HG02943 (cell line): ENCODE measurements around the gene CFAP99.

Experiments
- ATAC-seq: cut with Tn5 transposase; IDR thresholded peaks from one replicate; pipeline ENCODE4 v1.9.1; 2021; ENCODE audit warnings: mild to moderate bottlenecking, low read depth, moderate library complexity; ENCODE audit not compliant: unreplicated experiment

Gene CFAP99

DNA sequence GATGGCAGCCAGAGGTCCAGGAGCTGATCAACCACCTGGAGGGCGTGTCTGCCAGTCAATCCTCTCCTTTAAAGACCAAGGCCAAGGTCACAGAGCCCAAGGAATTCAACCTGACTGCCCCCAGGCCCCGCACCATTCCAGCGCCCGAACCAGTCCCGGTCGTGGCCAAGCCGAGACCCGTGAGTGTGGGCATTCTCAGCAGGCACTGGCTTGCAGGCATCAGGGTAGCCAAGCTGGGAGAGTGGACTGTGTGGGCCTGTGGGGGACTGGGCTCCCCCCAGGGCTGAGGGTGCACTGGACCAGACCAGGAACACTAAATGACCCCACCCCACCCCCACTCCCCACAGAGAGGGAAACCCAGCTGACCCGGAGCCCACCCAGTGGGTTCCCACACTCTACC is 26.4 kb downstream of the CFAP99 start:
- no peak for ATAC-seq

DNA sequence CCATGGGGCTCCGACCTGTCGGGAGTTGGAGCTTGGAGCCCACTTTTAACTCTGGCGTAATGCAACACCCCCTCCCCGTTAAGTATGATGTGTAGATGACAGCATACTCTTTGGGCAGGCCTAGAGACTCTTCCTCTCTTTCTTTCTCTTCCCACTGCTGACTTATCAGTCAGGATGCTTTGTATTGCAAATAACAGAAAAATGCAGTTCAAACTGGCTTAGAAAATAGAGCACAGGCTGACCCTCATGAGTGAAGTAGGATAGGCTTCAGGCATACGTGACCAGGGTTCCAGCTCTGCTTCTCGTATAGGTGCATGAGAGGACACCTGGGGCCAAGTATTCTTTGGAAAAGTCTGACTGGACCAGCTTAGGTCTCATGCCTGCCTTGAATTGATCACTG is 26.8 kb downstream of the CFAP99 start:
- no peak for ATAC-seq

DNA sequence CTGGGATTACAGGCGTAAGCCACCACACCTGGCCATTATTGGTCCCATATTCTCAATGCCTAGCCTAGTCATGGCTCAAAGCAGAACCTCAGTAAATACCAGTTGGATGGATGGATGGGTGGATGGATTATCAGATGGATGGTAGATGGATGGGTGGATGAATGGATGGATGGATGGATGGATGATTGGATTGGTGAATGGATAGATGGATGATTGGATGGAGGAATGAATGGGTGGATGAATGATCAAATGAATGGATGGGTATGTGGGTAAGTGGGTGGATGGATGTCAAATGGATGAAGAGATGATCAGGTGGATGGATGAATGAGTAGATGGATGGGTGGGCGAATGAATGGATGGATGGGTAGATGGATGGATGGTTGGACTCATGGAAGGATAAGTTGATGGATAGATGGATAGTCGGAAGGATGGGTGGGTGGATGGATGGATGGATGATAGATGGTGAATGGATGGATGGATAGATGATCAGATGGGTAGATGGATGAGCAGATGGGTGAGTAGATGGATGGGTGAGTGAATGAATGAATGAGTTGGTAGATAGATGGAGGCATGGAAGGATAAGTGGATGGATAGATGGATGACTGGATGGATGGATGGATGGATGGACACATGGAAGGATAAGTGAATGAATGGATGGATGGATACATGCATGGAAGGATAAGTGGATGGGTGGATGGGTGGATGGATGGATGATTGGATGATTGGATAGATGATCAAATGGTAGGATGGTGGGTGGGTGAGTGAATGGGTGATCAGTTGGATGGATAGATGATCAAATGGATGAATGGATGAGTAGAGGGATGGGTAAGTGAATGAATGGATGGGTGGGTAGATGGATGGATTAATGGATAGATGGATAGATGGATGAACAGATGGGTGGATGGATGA is 28.2 kb downstream of the CFAP99 start:
- ATAC-seq = no peak

DNA sequence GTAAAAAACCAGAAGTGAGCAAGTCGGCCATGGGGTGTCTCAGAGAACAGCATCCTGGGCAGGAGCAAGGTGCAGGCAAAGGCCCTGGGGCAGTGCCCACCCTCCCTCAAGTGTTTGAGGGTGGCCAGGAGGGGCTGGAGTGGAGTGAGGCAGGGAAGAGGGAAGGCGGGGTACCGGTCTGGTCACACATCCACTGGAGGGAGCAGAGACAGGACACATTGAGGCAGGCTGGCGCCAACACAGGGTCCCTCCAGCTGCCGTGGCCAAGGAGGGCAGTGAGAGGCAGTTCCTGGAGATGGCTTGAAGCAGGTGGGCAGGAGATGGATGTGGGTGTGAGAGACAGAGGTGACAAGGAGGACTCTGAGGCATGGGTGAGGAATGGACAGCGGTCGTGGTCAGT is 29.8 kb downstream of the CFAP99 start:
- ATAC-seq = no peak

DNA sequence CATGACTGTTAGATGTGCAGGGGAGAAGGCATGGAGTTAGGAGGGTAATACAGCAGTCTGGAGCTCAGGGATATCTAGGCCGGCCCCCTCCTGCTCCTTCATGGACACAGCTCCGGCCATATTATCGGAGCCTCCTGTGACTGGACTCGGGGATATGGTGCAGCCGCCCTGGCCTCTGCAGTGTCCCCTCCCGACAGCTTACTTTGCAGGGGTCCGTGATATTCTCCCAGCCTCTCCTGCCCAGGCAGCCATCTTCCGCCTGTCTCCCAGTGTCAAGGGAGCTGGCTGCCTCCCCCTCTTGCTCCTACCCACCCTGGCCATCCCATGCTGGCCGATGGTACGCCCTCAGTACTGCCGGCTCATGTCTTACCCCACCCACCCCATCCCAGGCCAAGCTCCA is 30.3 kb downstream of the CFAP99 start:
- no peak for ATAC-seq

DNA sequence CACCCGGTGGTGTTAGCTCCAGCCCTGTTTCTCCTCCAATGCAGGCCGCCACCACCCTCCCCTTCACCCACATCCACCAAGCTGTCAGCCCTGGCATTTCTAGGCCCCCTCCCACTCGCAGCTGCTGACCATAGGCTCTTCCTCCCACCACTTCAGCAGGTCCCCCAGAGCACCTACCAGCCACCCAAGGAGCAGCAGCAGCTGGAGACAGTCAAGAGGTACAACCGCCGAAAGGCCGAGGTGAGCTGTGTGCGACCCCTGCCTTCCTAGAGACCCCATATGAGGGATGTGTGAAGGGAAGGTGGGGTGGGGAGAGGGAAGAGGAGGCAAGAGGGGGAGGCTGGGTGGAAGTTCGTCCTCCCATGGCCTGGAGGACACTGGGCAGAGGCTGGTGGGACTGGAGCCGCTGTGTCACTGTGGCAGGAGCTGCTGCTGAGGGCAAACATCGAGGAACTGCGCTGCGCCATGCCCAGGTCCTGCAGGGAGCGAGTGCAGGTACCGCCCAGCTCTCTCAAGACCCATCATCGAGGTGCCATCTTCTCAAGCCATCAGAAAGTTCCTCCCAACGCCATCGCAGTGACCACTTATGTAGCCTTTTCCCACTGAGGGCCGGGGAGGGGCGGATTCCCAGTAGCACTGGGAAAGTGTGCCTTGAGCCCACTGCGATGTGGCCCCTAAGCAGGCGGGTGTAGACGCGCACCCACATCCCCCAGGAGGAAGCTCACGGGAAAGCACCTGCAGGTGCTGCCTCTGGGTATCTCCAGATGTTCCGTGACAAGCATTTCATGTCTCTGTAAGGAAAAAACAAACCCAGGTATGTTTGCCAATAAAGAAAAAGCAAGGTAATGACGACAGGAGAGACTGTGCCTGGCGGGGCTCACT is 31.0 kb downstream of the CFAP99 start:
- no peak for ATAC-seq

DNA sequence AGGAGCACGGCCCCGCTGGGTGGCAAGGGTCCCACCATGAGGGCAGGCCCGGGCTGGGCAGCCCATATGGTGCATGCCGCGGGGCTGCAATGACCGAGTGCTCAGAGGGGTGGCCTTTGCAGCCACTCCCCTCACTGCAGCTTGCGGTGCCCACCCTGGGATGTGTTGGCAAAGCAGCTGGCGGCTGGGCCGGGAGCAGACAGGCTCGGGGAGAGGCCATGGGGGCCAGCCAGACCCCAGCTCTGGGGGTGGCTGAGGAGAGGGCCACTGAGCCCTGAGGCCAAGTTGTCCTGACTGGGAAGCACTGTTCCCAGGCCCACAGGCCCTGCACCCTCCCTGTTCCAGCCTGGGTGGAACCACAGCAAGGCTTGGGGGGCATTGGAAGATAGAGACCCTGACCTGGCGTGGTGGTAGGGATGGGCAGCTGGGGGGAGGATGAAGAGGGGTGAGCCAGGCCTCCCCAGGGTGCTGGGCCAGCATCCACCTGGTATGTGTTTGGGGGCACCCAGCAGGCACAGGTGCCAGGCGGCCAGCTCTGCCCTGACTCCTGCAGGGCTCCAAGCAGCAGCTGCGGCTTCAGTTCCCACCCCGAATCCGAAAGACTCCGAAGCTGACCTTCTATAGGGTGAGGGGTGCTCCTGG is 31.8 kb downstream of the CFAP99 start:
- no peak for ATAC-seq

DNA sequence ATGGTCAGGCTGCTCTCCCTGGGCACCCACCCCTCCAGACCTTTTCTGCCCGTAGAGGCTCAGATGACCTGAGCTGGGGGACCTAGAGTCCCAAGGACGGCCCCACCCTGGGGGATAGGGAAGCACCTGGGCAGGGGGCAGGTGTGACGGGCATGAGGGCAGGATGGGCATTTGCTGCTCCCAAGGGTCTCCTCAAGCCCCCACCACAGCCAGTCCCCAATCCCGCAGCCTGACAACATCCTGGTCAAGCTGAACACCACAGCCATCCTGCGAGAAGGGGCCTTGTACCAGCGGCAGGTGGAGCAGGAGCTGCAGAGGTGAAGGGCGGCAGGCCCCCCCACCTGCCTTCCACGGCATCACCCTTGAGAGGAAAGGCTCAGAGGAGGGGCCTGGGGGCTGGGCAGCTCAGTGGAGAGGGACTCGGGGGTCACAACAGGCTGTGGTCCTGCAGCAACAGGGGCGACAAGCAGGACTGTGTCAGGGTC is 32.3 kb downstream of the CFAP99 start:
- no peak for ATAC-seq

DNA sequence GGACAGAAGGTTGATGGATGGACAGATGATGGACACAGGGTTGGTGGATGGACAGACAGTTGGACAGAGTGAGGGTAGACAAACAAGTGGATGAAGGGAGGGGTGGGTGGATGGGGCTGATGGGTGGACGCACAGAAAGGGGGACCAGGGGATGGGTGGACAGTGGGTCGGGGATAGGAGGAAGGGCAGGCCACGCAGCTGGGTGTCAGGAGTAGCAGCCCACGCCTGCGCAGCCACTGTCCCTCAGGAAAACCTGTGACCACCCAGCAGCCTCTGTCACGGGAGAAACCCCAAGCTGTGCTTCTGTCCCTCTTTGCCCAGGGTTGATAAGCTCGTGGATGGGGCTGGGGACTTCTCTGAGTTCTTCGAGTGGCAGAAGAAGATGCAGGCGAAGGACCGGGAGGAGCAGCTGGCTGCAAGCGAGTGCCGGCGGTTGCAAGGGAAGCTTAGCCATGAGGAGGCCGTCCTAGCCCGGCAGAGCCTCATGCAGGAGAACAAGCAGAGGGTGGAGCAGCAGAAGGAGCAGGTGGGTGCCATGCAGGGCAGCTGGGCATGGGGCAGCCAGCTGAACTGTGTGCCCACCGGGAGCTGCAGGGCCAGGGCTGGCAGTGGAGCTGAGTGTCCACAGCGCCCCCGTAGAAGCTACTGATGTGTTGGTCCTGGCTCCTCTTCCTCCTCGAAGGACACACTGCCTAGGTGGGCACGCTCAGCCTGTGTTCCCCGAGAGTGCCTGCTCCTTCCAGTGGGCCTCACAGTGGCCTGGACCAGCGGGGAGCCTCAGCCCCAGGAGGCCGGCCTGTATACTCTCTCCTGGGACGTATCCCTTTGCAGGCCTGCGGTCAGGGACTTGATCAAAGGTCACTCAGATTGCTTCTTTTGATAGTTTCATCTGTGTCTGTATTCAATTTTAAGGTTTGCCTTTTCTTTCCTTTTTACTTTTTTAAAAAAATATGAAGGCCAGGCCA is 33.3 kb downstream of the CFAP99 start:
- ATAC-seq = no peak

DNA sequence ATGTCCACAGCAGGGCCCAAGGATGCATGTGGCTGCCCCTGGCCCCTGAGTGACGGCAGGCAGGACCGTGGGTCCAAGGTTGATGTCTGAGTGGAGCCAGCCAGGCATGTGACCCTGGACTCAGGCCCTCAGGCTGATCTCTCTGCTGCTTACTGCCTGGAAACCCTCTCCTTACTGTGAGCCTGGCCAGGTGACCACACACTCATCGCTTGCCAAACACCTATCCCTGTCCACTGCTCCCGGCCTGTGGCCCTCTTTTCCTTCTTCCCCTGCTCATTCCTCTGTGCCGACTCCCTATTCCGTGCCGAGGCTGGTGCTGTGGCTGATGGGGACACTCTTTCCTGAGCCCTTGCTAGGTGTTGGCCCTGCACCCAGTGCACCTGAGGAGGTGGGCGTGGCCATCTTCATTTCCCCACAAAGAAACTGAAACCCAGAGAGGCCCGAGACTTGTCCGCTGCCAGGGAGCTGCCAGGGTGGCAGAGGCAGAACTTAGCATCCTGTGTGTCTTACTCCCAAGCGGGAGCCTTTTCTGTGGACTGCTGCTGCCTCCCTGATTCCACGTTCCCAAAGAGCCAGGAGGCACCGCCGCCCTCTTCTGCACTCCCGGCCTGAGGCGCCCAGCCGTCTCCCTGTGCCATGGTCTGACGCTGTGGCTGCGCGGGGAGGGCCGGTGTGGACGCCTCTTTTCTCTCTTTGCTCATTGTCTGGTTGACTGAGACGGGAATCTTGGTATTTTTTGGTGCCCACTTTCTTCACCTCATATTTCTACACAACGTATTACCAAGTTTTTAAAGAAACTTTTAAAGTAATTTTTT is 38.9 kb downstream of the CFAP99 start:
- no peak for ATAC-seq

DNA sequence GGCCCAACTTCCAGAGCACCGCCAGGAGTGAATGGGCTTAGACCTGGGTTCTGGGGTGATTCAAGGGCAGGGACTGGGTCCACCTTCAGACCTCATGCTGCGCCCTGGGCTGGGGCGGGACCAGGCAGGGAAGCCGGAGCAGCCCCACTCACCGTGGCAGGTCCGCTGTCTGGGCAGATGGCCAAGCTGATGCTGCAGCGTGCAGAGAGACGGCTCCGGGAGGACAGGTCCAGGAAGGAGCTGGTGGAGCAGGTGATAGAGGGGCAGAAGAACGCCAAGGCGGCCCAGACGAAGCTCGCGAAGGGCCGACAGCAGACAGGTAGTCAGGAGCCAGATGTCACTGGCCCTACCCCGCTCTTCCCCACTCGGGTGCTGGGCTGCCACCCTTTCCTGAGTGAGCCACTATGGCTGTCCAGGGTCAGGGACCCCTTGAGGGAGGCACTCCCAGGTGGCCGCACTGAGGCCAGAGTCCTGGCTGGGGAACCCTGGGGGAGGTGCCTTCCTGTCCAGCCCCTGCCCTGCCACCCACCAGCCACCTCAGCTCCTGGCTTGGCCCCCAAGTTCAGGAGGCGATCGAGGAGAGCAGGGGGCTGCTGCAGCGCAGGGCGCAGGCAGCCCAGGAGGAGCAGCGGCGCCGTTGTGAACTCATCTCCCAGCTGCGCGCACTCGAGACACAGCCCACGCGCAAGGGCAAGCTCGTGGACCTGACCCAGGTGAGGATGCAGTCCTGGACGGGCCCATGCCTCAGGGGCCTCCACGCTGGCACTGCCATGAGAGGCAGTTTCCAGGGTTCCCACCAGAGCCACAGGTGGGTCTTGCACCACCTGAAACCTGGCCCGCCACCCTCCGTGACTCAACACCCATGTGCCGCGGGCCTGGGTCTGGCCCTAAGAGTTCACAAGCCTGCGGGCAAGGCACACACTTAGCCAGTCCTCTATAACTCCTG is 40.1 kb downstream of the CFAP99 start:
- no peak for ATAC-seq

DNA sequence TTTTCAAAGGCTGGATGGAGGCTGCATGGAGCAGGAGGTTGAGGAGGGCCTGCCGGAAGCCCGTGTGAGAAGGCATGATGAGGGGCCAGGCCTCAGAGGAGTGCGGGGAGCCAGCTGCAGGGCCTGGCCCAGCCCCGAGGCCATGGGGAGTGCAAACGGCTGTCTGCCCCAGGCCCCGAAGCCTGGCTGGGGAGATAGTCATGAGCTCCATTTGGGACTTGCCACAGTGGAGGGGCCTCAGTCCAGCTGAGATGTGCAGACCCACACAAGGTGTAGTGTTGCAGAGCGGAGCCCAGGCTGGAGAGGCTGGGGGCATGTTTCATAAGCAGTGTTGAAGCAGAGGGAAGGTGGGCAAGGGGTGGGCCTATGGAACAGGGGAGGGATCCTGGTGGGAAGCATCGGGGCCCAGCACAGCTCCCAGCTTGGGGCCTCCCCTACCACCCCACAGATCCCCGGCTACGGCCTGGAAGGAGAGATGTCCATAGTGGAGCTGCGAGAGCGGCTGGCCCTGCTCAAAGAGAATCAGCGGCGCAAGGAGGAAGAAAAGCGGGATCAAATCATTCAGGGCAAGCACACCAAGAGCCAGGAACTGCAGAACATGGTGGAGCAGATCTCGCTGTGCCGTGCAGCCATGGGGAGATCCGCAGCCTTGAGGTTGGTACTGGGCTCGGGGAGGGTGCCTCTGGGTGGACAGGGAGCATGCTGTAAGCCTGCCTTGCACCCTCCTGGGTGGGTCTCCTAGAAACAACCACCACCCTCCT is 41.0 kb downstream of the CFAP99 start:
- no peak for ATAC-seq

DNA sequence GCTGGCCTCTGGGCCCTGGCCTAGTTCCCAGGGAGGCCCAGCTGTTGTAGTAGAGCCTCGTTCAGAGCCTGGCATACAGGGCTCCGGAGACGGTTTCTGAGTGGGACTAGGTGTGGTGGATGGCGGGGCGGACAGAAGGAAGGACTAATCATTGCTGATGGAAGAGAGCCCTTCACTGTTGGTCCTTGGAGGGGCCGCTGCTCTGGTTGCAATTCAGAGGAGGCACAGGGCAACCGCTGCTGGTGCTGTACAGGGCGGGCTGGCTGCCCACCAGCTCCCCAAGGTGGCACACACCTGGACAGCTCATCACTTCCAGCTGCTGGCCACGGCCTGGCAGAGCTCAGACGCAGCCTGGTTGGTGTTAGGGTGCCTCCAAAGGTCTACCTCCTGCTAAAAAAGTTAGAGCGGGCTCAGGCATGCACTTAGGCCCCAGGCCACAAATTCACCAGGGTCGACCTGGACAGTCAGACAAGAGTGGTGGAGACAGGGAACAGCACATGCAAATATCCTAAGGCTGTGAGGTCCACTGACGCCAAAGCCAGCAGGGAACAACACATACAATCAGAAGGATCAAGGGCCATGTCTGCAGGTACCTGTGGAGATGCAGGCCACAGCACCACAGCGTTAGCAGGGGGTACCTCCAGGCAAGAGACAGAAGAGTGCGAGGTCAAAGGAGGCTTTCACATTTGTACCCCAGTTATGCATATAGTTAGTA is 42.6 kb downstream of the CFAP99 start:
- ATAC-seq = no peak

DNA sequence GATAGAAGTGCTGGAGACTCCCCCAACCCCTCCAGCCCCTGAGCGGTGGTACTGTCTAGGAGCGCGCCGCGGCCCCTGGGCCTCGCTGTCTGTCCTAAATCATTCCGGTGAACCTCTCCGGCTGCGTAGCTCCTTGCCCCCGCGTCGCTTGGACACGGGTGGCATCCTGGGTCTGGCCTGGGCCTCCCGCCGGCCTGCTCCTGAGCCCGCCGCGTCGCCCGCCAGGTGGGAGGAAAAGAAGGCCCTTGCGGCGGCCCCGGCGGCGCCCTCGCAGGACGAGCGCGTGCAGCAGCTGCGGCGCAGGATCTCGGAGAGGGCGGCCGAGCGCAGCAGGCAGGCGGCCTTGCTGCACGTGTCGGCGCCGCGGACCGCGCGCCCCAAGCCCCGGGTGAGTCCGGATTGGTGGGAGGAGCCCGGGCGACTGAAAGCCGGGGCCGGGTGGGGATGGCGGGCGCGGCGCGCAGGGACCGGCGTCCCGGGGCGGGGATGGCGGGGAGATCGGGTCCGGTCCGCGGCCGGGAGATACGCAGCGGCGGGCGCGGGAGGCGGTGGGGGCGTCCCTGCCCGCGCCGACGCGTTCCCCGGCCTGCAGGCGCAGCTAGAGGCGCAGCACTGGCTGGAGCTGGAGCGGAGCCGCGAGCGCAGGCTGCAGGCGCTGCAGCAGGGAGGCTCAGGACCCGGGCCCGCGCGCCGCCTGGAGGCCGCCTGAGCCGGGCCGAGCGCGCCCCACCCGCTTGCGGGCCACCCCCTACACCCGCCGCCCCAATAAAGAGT is 43.6 kb downstream of the CFAP99 start:
- peak; percentile 61 for ATAC-seq

DNA sequence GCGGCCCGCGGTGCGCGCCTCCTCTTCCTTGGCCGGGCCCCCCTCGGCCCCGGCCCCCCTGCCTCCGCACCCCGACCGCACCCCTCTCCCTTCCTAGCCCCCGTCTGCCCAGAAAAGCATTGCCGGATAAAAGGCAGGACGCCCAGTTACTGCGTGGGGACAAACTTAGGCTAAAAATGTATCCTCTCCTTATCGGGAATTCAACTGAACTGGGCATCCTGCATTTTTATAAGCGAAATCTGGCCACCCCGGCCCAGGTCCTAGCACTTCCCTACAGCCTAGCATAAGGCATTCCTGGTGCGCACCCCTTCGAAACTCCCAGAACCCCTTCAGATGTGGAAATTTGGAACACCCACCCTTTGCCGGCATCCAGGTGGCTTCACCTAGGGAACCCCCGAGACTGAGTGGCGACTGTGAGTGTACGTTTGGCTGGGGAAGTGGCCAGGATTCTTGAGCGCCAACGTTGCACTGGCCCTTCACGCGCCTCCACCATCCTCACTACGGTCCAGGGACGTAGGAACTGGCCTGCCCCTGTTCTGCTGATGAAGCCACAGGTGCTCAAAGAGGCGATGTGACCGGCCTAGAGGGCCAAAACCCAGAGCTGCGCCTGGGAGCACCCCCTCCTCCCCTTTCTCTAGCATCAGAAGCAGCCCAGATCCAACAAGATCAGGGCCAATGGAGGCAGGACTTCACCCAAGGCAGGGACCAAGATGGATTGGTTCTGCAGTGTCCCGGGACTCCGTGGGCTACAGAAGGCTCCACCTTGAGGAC is 44.4 kb downstream of the CFAP99 start:
- ATAC-seq = peak; percentile 9
